ENCODE data around the gene OR52K1.

- TF ChIP-seq CTCF (conservative IDR thresholded peaks at IDR 0.05 in 1 of 2, IDR thresholded peaks at IDR 0.05 in 1 of 2; ENCODE audit: extremely low read depth in 1 of 2, insufficient read depth in 1 of 2, low read depth in 1 of 2, low read length in 2 of 2) (no peak), EZH2 (IDR thresholded peaks at IDR 0.05; ENCODE audit: borderline replicate concordance, low read length) (no peak)
These were observed 16.1 kb upstream of the OR52K1 start for GRCh38 chr11:4466131-4466870.

Measured in mammary epithelial cell (primary cell).